COLO829 (cell line): ENCODE results near the gene GRAMD2B.

Experiments used
- DNase-seq: peaks from one replicate; pipeline ENCODE4 v3.0.0; 2012; ENCODE audit warnings: low spot score

GRAMD2B gene

GRCh38 chr5:126480824-126481223, 57.6 kb downstream of the GRAMD2B start:
- no peak for DNase-seq

- no peak for DNase-seq
Observed at GRCh38 chr5:126481243-126481642, 58.0 kb downstream of the GRAMD2B start.

- DNase-seq = no peak
Observed at GRCh38 chr5:126482591-126482990, 59.4 kb downstream of the GRAMD2B start.

GRCh38 chr5:126483156-126483555, 59.9 kb downstream of the GRAMD2B start:
- peak; percentile 76 for DNase-seq

- no peak for DNase-seq
Observed at GRCh38 chr5:126484253-126484652, 61.0 kb downstream of the GRAMD2B start.

GRCh38 chr5:126486332-126486731, 63.1 kb downstream of the GRAMD2B start:
- no peak for DNase-seq

- no peak for DNase-seq
Observed at GRCh38 chr5:126487596-126487995, 64.4 kb downstream of the GRAMD2B start.

GRCh38 chr5:126488443-126489065, 65.3 kb downstream of the GRAMD2B start:
- no peak for DNase-seq

- no peak for DNase-seq
Observed at GRCh38 chr5:126490167-126490940, 67.1 kb downstream of the GRAMD2B start.

GRCh38 chr5:126492939-126493338, 69.7 kb downstream of the GRAMD2B start:
- no peak for DNase-seq

- no peak for DNase-seq
Observed at GRCh38 chr5:126494393-126494792, 71.2 kb downstream of the GRAMD2B start.

- DNase-seq = no peak
Observed at GRCh38 chr5:126497506-126497905, 74.3 kb downstream of the GRAMD2B start.

- no peak for DNase-seq
Observed at GRCh38 chr5:126499278-126499677, 76.1 kb downstream of the GRAMD2B start.

GRCh38 chr5:126499853-126500342, 76.7 kb downstream of the GRAMD2B start:
- DNase-seq = no peak

- DNase-seq = no peak
Observed at GRCh38 chr5:126501448-126501847, 78.2 kb downstream of the GRAMD2B start.

- no peak for DNase-seq
Observed at GRCh38 chr5:126503602-126504104, 80.4 kb downstream of the GRAMD2B start.

- DNase-seq = no peak
Observed at GRCh38 chr5:126506079-126506478, 82.9 kb downstream of the GRAMD2B start.

- DNase-seq = no peak
Observed at GRCh38 chr5:126508251-126508961, 85.2 kb downstream of the GRAMD2B start.

- no peak for DNase-seq
Observed at GRCh38 chr5:126508962-126509279, 85.7 kb downstream of the GRAMD2B start.

- DNase-seq = no peak
Observed at GRCh38 chr5:126509339-126509738, 86.1 kb downstream of the GRAMD2B start.

- no peak for DNase-seq
Observed at GRCh38 chr5:126511961-126512360, 88.8 kb downstream of the GRAMD2B start.

GRCh38 chr5:126512451-126512850, 89.2 kb downstream of the GRAMD2B start:
- no peak for DNase-seq

GRCh38 chr5:126513302-126513701, 90.1 kb downstream of the GRAMD2B start:
- no peak for DNase-seq
